ENCODE measurements around the gene CD55.

Gene CD55

GRCh38 chr1:207362962-207363860, 41.7 kb downstream of the CD55 start:
- DNase-seq (ENCODE audit: low read depth in 2 of 2): peak in 1 of 2 donors; percentile 18

GRCh38 chr1:207363871-207364270, 42.4 kb downstream of the CD55 start:
- no peak for DNase-seq (ENCODE audit: low read depth in 2 of 2)

GRCh38 chr1:207364614-207365013, 43.1 kb downstream of the CD55 start:
- no peak for DNase-seq (ENCODE audit: low read depth in 2 of 2)

GRCh38 chr1:207365063-207365462, 43.6 kb downstream of the CD55 start:
- DNase-seq (ENCODE audit: low read depth in 2 of 2): no peak

GRCh38 chr1:207366022-207366421, 44.5 kb downstream of the CD55 start:
- DNase-seq (ENCODE audit: low read depth in 2 of 2): no peak

- DNase-seq (ENCODE audit: low read depth in 2 of 2): no peak
These were observed 67.2 kb downstream of the CD55 start for GRCh38 chr1:207388721-207389120.

GRCh38 chr1:207389728-207390464, 68.4 kb downstream of the CD55 start:
- DNase-seq (ENCODE audit: low read depth in 2 of 2): no peak

GRCh38 chr1:207393610-207394009, 72.1 kb downstream of the CD55 start:
- DNase-seq (ENCODE audit: low read depth in 2 of 2): no peak

- no peak for DNase-seq (ENCODE audit: low read depth in 2 of 2)
These were observed 74.8 kb downstream of the CD55 start for GRCh38 chr1:207396168-207396746.

GRCh38 chr1:207397525-207397926, 76.0 kb downstream of the CD55 start:
- DNase-seq (ENCODE audit: low read depth in 2 of 2): no peak

- no peak for DNase-seq (ENCODE audit: low read depth in 2 of 2)
These were observed 77.5 kb downstream of the CD55 start for GRCh38 chr1:207398986-207399385.

- no peak for DNase-seq (ENCODE audit: low read depth in 2 of 2)
These were observed 80.1 kb downstream of the CD55 start for GRCh38 chr1:207401578-207401977.

GRCh38 chr1:207402744-207403143, 81.3 kb downstream of the CD55 start:
- DNase-seq (ENCODE audit: low read depth in 2 of 2): no peak

GRCh38 chr1:207404849-207405525, 83.5 kb downstream of the CD55 start:
- DNase-seq (ENCODE audit: low read depth in 2 of 2): no peak

- DNase-seq (ENCODE audit: low read depth in 2 of 2): no peak
These were observed 84.3 kb downstream of the CD55 start for GRCh38 chr1:207405814-207406213.

- no peak for DNase-seq (ENCODE audit: low read depth in 2 of 2)
These were observed 86.3 kb downstream of the CD55 start for GRCh38 chr1:207407655-207408260.

Measured in activated CD4-positive, alpha-beta T cell treated with anti-CD3 and anti-CD28 coated beads for 24 hours (primary cell).